Peyer's patch (tissue), 4 donors: ENCODE measurements around the gene GFRA3.

ENCODE experiments used
- POLR2A ChIP-seq, 2 donors: fragments of 450-650 bp; IDR thresholded peaks; one replicate each; pipeline ENCODE4 v1.5.1; 2017; ENCODE audit warnings: antibody characterized with exemption in 2 of 2, mild to moderate bottlenecking in 2 of 2, moderate library complexity in 2 of 2
- TF ChIP-seq, protein P1 (sequence below), 6 experiments: fragments of 450-650 bp in 4 of 6; fragments of 200-600 bp in 2 of 6; sonication (generic) in 1 of 6; IDR thresholded peaks; one replicate each; pipeline ENCODE4 v1.5.1; 2017 to 2019; ENCODE audit warnings: antibody characterized with exemption in 6 of 6, mild to moderate bottlenecking in 3 of 6, moderate library complexity in 1 of 6

DNA sequence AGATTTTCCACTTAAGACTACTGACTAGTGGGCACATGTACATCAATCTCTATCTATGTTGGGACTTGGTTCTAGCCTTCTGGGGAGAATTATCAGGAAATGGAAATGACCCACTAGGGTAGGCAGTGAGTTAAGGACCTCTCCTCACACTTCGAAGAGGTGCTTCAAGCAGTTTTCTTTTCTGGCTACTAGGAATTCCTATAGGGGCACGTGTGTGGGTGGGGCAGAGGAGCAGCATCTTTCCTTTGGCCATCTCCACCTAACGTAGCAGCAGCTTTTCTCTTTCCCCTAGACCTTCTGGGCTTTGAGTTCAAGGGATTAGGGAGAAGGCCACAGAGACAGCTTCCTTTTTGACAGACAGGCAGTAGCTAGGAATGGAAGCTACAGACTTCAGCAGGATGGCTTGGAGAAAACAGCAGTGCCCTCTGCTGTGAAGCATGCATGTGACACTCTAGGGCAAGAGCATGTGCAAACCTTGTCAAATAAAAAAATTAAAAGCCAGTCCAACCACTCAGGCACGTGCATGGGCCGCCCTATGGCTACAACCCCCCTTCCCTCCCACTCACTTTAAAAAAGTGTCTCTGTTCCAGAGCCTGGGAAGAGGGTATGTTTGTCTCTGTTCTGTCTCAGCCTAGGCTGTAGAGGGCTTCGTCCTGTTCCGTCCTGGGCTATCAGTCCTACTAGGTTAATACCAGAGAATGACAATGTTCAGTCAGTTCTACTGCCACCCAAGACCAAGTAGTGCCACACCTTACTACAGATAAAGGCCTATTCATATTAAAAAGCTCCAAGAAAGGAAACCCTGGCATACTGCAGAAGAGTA lies 8.7 kb upstream of the GFRA3 start:
- TF ChIP-seq, protein P1, sequence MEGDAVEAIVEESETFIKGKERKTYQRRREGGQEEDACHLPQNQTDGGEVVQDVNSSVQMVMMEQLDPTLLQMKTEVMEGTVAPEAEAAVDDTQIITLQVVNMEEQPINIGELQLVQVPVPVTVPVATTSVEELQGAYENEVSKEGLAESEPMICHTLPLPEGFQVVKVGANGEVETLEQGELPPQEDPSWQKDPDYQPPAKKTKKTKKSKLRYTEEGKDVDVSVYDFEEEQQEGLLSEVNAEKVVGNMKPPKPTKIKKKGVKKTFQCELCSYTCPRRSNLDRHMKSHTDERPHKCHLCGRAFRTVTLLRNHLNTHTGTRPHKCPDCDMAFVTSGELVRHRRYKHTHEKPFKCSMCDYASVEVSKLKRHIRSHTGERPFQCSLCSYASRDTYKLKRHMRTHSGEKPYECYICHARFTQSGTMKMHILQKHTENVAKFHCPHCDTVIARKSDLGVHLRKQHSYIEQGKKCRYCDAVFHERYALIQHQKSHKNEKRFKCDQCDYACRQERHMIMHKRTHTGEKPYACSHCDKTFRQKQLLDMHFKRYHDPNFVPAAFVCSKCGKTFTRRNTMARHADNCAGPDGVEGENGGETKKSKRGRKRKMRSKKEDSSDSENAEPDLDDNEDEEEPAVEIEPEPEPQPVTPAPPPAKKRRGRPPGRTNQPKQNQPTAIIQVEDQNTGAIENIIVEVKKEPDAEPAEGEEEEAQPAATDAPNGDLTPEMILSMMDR (IDR thresholded peaks at IDR 0.05) = peak in 3 of 6 experiments; percentile 35 to 45 (median 37)
- TF ChIP-seq POLR2A (IDR thresholded peaks at IDR 0.05) = no peak
